ENCODE results near the gene PLAU.
"Not testable (repeated sequence)": the region's sequence is repeated elsewhere in the genome, so short reads cannot be mapped to it uniquely, and the experiment has no call there.

PLAU gene

DNA sequence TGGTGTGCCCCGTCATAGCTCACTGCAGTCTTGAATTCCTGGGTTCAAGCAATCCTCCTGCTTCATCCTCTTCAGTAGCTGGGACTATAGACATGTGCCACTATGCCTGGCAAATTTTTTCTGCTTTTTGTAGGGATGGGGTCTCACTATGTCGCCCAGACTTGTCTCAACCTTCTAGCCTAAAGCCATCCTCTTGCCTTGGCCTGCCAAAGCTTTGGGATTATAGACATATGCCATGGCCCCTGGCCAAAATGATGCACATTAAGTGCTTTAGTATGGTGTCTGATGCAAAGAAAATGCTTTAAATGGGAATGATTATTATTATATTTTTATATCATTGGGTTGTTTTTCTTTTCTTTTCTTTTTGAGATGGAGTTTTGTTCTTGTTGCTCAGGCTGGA, 53.8 kb downstream of the PLAU start:
- no peak overlapping the region for H3K27ac Mint-ChIP-seq
- H3K9me3 Mint-ChIP-seq = no peaks in the 10 kb centered on the region
- H3K4me1 Mint-ChIP-seq = peaks cover 36% of the 10 kb centered on the region
- DNase-seq (ENCODE audit: low spot score in 2 of 2) = no peak
- no peaks in the 10 kb centered on the region for H3K36me3 Mint-ChIP-seq
- no peak for ATAC-seq
- no peak overlapping the region for H3K4me3 Mint-ChIP-seq

DNA sequence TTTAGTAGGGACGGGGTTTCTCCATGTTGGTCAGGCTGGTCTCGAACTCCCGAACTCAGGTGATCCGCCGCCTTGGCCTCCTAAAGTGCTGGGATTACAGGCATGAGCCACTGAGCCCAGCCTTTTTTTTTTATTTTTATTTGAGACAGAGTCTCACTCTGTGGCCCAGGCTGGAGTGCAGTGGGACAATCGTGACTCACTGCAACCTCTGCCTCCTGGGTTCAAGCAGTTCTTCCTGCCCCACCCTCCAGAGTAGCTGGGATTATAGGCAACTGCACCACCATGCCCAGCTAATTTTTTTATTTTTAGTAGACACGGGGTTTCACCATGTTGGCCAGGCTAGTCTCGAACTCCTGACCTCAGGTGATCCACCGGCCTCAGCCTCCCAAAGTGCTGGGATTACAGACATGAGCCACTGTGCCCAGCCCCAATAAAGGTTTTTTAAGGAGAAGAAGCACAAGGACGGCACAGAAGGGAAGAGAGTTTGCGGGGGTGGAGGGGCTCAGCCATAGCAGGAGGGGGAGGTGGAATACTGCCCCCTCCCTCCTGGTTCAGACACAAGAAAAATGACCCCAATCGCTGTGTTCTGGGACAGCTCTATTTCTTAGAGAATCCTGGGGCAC, 54.4 kb downstream of the PLAU start:
- not testable (repeated sequence) for H3K9me3 Mint-ChIP-seq; H3K4me3 Mint-ChIP-seq; ATAC-seq; H3K27ac Mint-ChIP-seq; H3K36me3 Mint-ChIP-seq; DNase-seq (ENCODE audit: low spot score in 2 of 2)
- H3K4me1 Mint-ChIP-seq = peaks cover 30% of the 10 kb centered on the region

DNA sequence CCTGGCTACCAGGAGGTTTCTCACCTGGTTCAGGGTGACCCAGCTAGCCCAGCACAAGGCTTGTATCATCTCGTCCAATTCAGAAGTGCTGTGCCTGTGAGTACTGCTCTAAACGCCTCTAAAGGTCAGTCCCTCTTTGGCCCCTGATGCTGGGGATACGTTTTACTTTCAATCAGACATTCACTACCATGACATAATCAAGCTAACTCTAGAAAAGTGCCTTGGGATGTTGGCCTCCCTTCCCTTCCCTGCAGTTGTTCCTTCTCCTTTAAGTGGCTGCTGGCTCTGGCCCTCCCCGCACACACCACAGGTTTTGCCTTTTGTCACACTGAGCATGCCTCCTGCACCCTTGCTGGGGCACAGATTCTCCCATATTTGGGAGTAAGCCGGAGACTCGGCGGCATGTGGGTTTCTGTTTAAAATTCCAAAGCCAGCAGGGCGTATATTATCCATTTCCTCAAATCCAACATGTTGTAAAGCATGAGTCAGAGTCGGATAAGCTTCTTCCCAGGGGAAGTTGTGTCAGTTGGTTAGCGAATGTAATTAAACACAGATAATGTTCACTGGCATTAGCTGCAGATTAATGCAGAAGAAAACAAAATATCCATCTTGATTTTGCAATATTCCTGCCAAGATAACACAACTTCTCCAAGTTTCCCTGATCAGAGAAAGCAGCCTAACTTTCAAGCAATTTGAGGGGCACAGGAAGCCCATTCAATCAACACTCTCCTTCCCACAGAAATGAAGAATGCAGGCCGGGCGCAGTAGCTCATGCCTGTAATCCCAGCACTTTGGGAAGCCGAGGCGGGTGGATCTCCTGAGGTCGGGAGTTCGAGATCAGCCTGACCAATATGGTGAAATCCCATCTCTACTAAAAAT, 55.2 kb downstream of the PLAU start:
- peaks cover 22% of the 10 kb centered on the region for H3K4me1 Mint-ChIP-seq
- no peak for DNase-seq (ENCODE audit: low spot score in 2 of 2)
- no peak for ATAC-seq
- no peak overlapping the region for H3K27ac Mint-ChIP-seq
- H3K9me3 Mint-ChIP-seq = no peaks in the 10 kb centered on the region
- no peaks in the 10 kb centered on the region for H3K36me3 Mint-ChIP-seq
- no peak overlapping the region for H3K4me3 Mint-ChIP-seq

DNA sequence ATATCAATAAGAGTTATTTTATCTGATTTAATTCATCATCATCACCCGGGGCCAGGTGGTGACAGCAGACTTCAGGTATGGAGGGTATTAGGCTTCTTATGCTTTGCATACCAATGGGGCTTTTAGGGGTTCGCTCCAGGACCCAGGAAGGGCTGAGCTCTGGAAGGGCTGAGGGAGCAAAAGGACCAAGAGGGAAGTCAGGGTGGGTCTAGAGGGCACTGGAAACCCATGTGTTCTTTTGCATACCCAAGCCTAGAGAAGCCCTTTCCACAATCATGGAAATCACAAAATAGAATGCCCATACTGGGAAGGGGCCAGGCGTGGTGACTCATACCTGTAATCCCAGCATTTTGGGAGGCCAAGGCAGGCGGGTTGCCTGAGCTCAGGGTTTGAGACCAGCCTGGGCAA, 56.1 kb downstream of the PLAU start:
- no peak for ATAC-seq
- no peaks in the 10 kb centered on the region for H3K9me3 Mint-ChIP-seq
- H3K36me3 Mint-ChIP-seq = no peaks in the 10 kb centered on the region
- DNase-seq (ENCODE audit: low spot score in 2 of 2) = no peak
- peaks cover 20% of the 10 kb centered on the region for H3K4me1 Mint-ChIP-seq
- no peak overlapping the region for H3K27ac Mint-ChIP-seq
- H3K4me3 Mint-ChIP-seq = no peak overlapping the region
